Gastrocnemius medialis (tissue), 4 donors: ENCODE measurements around the gene PDE7B. TPM values are rescaled to one million over a fixed set of nuclear protein-coding genes. Genes with fewer than 3 reads are reported as not detected.
A peak's percentile ranks its signal among the peaks of the same experiment; 100 is the strongest.

Source experiments
- ATAC-seq, 2 donors: fragments of 150-250 bp; one replicate each; pipeline ENCODE4 v1.9.1; 2016
- DNase-seq, 2 donors: peaks; one replicate each; pipeline ENCODE4 v3.0.0-alpha.2; 2019
- H3K27ac ChIP-seq, 4 donors: fragments of 200-600 bp; sonication (generic); 1 replicate in 1 of 4; 2 replicates in 3 of 4; pipeline ENCODE4 v1.5.1; 2016 to 2018; ENCODE audit warnings: mild to moderate bottlenecking in 2 of 4, moderate library complexity in 1 of 4
- H3K27me3 ChIP-seq, 3 donors: fragments of 200-600 bp; sonication (generic) in 2 of 3; 1 replicate in 1 of 3; 2 replicates in 2 of 3; pipeline versions ENCODE4 v1.5.1 to v1.6.0; 2016 to 2019; ENCODE audit warnings: mild to moderate bottlenecking in 1 of 3, moderate library complexity in 1 of 3
- H3K36me3 ChIP-seq, 2 donors: fragments of 200-600 bp; sonication (generic) in 1 of 2; one replicate each; pipeline ENCODE4 v1.5.1; 2017 to 2018
- H3K4me1 ChIP-seq, 2 donors: fragments of 200-600 bp; sonication (generic) in 1 of 2; one replicate each; pipeline ENCODE4 v1.5.1; 2016 to 2017; ENCODE audit warnings: mild to moderate bottlenecking in 2 of 2
- H3K4me3 ChIP-seq, 4 donors: fragments of 200-600 bp; sonication (generic) in 3 of 4; 1 replicate in 1 of 4; 2 replicates in 3 of 4; pipeline ENCODE4 v1.5.1; 2016 to 2019; ENCODE audit warnings: mild to moderate bottlenecking in 2 of 4
- H3K9me3 ChIP-seq, 3 donors: fragments of 200-600 bp; sonication (generic) in 2 of 3; 1 replicate in 1 of 3; 2 replicates in 2 of 3; pipeline ENCODE4 v1.5.1; 2016 to 2019
- CTCF ChIP-seq, 5 experiments: fragments of 450-650 bp in 3 of 5; fragments of 200-600 bp in 2 of 5; sonication (generic) in 2 of 5; IDR thresholded peaks in 4 of 5; conservative IDR thresholded peaks in 1 of 5; 1 replicate in 4 of 5; 2 replicates in 1 of 5; pipeline ENCODE4 v1.5.1; 2016 to 2019; ENCODE audit warnings: antibody characterized with exemption in 5 of 5, mild to moderate bottlenecking in 3 of 5, moderate library complexity in 3 of 5
- POLR2A ChIP-seq, 2 donors: fragments of 450-650 bp; IDR thresholded peaks; one replicate each; pipeline ENCODE4 v1.6.1; 2017; ENCODE audit warnings: antibody characterized with exemption in 2 of 2, mild to moderate bottlenecking in 2 of 2, moderate library complexity in 2 of 2
- in situ Hi-C, 4 donors: fragments of 200-750 bp; cut with MboI; loops; one replicate each; pipeline versions ENCODE4 v1.15.0 to v1.8.0; 2017; ENCODE audit warnings: low sequenced_read_pairs in 4 of 4
- intact Hi-C: fragments of 100-400 bp; cut with DNase I; formaldehyde crosslinking; loops from one replicate; pipeline ENCODE4 v1.15.1; 2023; ENCODE audit warnings: low total_unique reads
- total RNA-seq, 4 donors: library from RNA; depleted of rRNA; stranded (reverse); fragments of >200 nt; gene quantifications; one replicate each; pipeline versions ENCODE4 v1.1.0 to v1.2.3, GENCODE V29; 2016

PDE7B gene
- total RNA-seq, 4 donors from 2014 or later: 2.2 to 3.6 (median 2.7) TPM

- intact Hi-C loops (no loop called here), in situ Hi-C loops (no loop called here)
- Histone ChIP-seq H3K36me3 (no peaks in the 10 kb centered on the region), H3K9me3 (no peaks in the 10 kb centered on the region), H3K27ac (peak overlapping the region in 2 of 4 donors; percentile 7 to 42), H3K4me1 (peaks cover 5 to 31% of the 10 kb centered on the region in 2 donors), H3K4me3 (no peak overlapping the region), H3K27me3 (no peaks in the 10 kb centered on the region)
- no peak for ATAC-seq
- DNase-seq: no peak
- TF ChIP-seq POLR2A (IDR thresholded peaks at IDR 0.05) (no peak), CTCF (IDR thresholded peaks at IDR 0.05 in 4 of 5, conservative IDR thresholded peaks at IDR 0.05 in 1 of 5) (no peak)
Observed at GRCh38 chr6:136060052-136060451, 208.6 kb downstream of the PDE7B start.

DNA sequence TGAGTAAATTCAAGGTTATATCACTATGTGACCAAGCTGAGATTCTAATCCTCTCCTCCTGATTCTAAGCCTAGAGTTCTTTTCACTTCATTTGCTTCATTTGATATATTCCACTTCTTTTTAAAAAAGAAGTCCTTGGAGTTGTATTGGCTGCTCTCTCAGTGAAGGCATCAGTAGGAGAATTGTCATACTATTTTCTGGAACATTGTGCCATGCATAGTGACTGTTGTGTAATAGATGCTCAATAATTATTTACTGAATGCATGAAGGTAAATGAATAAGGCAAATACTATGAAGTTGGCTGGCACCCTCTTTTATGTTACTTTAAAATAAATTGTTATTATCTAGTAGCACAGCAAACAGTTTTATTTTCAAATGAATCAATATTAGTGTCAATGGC, 209.3 kb downstream of the PDE7B start:
- H3K27ac ChIP-seq: peak overlapping the region in 1 of 4 donors; percentile 7
- ATAC-seq (no peak), DNase-seq (no peak)
- H3K27me3 ChIP-seq: no peaks in the 10 kb centered on the region
- intact Hi-C loops (no loop called here), in situ Hi-C loops (no loop called here)
- H3K4me3 ChIP-seq: no peak overlapping the region
- no peaks in the 10 kb centered on the region for H3K9me3 ChIP-seq
- no peaks in the 10 kb centered on the region for H3K36me3 ChIP-seq
- no peak for TF ChIP-seq CTCF (IDR thresholded peaks at IDR 0.05 in 4 of 5, conservative IDR thresholded peaks at IDR 0.05 in 1 of 5)
- no peak for TF ChIP-seq POLR2A (IDR thresholded peaks at IDR 0.05)
- H3K4me1 ChIP-seq: peaks cover 5 to 32% of the 10 kb centered on the region in 2 donors

DNA sequence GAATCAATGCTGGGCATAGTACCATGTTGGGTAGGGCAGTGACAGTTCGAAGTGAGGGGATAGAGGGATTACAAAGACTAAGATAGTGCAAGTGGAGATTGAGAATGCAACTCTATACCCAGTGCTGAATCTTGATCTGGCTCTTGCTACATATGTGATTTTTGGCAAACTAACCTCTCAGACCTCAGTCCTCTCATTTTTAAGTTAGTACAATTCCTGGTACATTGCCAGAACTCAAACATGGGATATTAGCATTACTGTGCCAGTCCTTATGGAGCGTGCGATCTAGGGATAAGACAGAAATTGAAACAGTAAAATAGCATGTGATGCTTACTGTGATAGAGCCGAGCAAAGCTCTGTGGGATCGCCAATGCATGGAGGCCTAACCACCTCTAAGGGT, 210.2 kb downstream of the PDE7B start:
- no peaks in the 10 kb centered on the region for H3K36me3 ChIP-seq
- intact Hi-C loops (no loop called here), in situ Hi-C loops (no loop called here)
- TF ChIP-seq POLR2A (IDR thresholded peaks at IDR 0.05) (no peak), CTCF (IDR thresholded peaks at IDR 0.05 in 4 of 5, conservative IDR thresholded peaks at IDR 0.05 in 1 of 5) (no peak)
- no peak for ATAC-seq
- H3K9me3 ChIP-seq: no peaks in the 10 kb centered on the region
- DNase-seq: no peak
- no peaks in the 10 kb centered on the region for H3K27me3 ChIP-seq
- H3K27ac ChIP-seq: no peak overlapping the region
- H3K4me3 ChIP-seq: no peak overlapping the region
- H3K4me1 ChIP-seq: peaks cover 5 to 34% of the 10 kb centered on the region in 2 donors

GRCh38 chr6:136063096-136063495, 211.6 kb downstream of the PDE7B start:
- intact Hi-C loops (no loop called here), in situ Hi-C loops (no loop called here)
- Histone ChIP-seq H3K4me1 (peaks cover 11 to 39% of the 10 kb centered on the region in 2 donors), H3K36me3 (no peaks in the 10 kb centered on the region), H3K4me3 (no peak overlapping the region), H3K27ac (no peak overlapping the region), H3K9me3 (no peaks in the 10 kb centered on the region), H3K27me3 (no peaks in the 10 kb centered on the region)
- ATAC-seq (no peak), DNase-seq (no peak)
- TF ChIP-seq POLR2A (IDR thresholded peaks at IDR 0.05) (no peak), CTCF (IDR thresholded peaks at IDR 0.05 in 4 of 5, conservative IDR thresholded peaks at IDR 0.05 in 1 of 5) (no peak)

- TF ChIP-seq POLR2A (IDR thresholded peaks at IDR 0.05): no peak
- TF ChIP-seq CTCF (IDR thresholded peaks at IDR 0.05 in 4 of 5, conservative IDR thresholded peaks at IDR 0.05 in 1 of 5): no peak
- DNase-seq: no peak
- in situ Hi-C loops: no loop called here
- intact Hi-C loops: no loop called here
- Histone ChIP-seq H3K4me3 (no peak overlapping the region), H3K36me3 (no peaks in the 10 kb centered on the region), H3K27me3 (no peaks in the 10 kb centered on the region), H3K4me1 (peaks cover 6 to 15% of the 10 kb centered on the region in 2 donors), H3K27ac (no peak overlapping the region), H3K9me3 (no peaks in the 10 kb centered on the region)
- ATAC-seq: peak; percentile 39 to 51
Observed at GRCh38 chr6:136066005-136066404, 214.5 kb downstream of the PDE7B start.
